ENCODE data around the gene S100A7. TPM values are rescaled to one million over a fixed set of nuclear protein-coding genes. Genes with fewer than 3 reads are reported as not detected.

Gene S100A7
- total and polyA plus RNA-seq, 9 of the 15 experiments (the other 6 are each of a cell fraction or from before 2014, with no cell fraction given) = not detected

GRCh38 chr1:153432874-153433681, 27.4 kb downstream of the S100A7 start (continued):
- TF ChIP-seq PRPF4 (IDR thresholded peaks at IDR 0.05; ENCODE audit: insufficient read depth, low read depth, low read length, poor library complexity, severe bottlenecking) (no peak), ZBTB33 (CRISPR knock-in tag; IDR thresholded peaks at IDR 0.05) (no peak), MTA1 (IDR thresholded peaks at IDR 0.05; ENCODE audit: borderline replicate concordance) (peak; percentile 71; the same call in 1 of the 2 replicates), ZNF695 (CRISPR knock-in tag; IDR thresholded peaks at IDR 0.05) (no peak), NBN (IDR thresholded peaks at IDR 0.05; ENCODE audit: low read depth) (peak; percentile 80), ZNF41 (CRISPR knock-in tag; conservative IDR thresholded peaks at IDR 0.05) (no peak), MEIS2 (IDR thresholded peaks at IDR 0.05; ENCODE audit: partially characterized antibody) (peak; percentile 99), PRDM10 (IDR thresholded peaks at IDR 0.05; ENCODE audit: partially characterized antibody) (peak; percentile 30), HNRNPLL (IDR thresholded peaks at IDR 0.05; ENCODE audit: low read depth, low read length, poor library complexity, severe bottlenecking) (no peak), FOXA1 (IDR thresholded peaks at IDR 0.05; ENCODE audit: borderline replicate concordance) (no peak), COPS2 (conservative IDR thresholded peaks at IDR 0.05) (no peak), E2F6 (IDR thresholded peaks at IDR 0.05; ENCODE audit: borderline replicate concordance in 1 of 2, extremely low read depth in 1 of 2, insufficient read depth in 1 of 2, insufficient read length in 1 of 2, low read depth in 1 of 2, low read length in 1 of 2, poor library complexity in 1 of 2, severe bottlenecking in 1 of 2) (no peak), MEF2A (IDR thresholded peaks at IDR 0.05; ENCODE audit: control insufficient read depth, low read depth, low read length) (no peak), RB1 (IDR thresholded peaks at IDR 0.05; ENCODE audit: low read depth) (no peak), SMARCE1 (IDR thresholded peaks at IDR 0.05) (peak; percentile 94), CHAMP1 (IDR thresholded peaks at IDR 0.05) (no peak), SMARCB1 (IDR thresholded peaks at IDR 0.05; ENCODE audit: insufficient read length, low read depth) (no peak), HDGF (IDR thresholded peaks at IDR 0.05) (no peak), ARHGAP35 (IDR thresholded peaks at IDR 0.05; ENCODE audit: partially characterized antibody) (no peak)

Data from K562 (cell line).